ENCODE results near the gene SETBP1. TPM values are rescaled to one million over a fixed set of nuclear protein-coding genes. Genes with fewer than 3 reads are reported as not detected.

SETBP1 gene
- total RNA-seq, 3 donors from 2014 or later: 15.0 to 97.2 (median 17.8) TPM

- Histone ChIP-seq H3K4me1 (ENCODE audit: low read depth) (peaks cover 19% of the 10 kb centered on the region), H3K36me3 (ENCODE audit: low read depth) (no peaks in the 10 kb centered on the region), H3K4me3 (no peak overlapping the region), H3K9me3 (no peaks in the 10 kb centered on the region)
- TF ChIP-seq, protein P1, sequence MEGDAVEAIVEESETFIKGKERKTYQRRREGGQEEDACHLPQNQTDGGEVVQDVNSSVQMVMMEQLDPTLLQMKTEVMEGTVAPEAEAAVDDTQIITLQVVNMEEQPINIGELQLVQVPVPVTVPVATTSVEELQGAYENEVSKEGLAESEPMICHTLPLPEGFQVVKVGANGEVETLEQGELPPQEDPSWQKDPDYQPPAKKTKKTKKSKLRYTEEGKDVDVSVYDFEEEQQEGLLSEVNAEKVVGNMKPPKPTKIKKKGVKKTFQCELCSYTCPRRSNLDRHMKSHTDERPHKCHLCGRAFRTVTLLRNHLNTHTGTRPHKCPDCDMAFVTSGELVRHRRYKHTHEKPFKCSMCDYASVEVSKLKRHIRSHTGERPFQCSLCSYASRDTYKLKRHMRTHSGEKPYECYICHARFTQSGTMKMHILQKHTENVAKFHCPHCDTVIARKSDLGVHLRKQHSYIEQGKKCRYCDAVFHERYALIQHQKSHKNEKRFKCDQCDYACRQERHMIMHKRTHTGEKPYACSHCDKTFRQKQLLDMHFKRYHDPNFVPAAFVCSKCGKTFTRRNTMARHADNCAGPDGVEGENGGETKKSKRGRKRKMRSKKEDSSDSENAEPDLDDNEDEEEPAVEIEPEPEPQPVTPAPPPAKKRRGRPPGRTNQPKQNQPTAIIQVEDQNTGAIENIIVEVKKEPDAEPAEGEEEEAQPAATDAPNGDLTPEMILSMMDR (IDR thresholded peaks at IDR 0.05): no peak
- ATAC-seq: no peak
- no peak for DNase-seq
- intact Hi-C loops (cut with DNase I, micrococcal nuclease): no loop called here
These were observed 51.9 kb downstream of the SETBP1 start for GRCh38 chr18:44732599-44732998.

GRCh38 chr18:44733069-44733753 lies 52.5 kb downstream of the SETBP1 start:
- no peaks in the 10 kb centered on the region for H3K9me3 ChIP-seq
- TF ChIP-seq, protein P1 (IDR thresholded peaks at IDR 0.05): no peak
- no peaks in the 10 kb centered on the region for H3K36me3 ChIP-seq (ENCODE audit: low read depth)
- intact Hi-C loops (cut with DNase I, micrococcal nuclease): no loop called here
- ATAC-seq: peak; percentile 29
- H3K4me1 ChIP-seq (ENCODE audit: low read depth): peaks cover 19% of the 10 kb centered on the region
- no peak overlapping the region for H3K4me3 ChIP-seq
- DNase-seq: no peak

DNA sequence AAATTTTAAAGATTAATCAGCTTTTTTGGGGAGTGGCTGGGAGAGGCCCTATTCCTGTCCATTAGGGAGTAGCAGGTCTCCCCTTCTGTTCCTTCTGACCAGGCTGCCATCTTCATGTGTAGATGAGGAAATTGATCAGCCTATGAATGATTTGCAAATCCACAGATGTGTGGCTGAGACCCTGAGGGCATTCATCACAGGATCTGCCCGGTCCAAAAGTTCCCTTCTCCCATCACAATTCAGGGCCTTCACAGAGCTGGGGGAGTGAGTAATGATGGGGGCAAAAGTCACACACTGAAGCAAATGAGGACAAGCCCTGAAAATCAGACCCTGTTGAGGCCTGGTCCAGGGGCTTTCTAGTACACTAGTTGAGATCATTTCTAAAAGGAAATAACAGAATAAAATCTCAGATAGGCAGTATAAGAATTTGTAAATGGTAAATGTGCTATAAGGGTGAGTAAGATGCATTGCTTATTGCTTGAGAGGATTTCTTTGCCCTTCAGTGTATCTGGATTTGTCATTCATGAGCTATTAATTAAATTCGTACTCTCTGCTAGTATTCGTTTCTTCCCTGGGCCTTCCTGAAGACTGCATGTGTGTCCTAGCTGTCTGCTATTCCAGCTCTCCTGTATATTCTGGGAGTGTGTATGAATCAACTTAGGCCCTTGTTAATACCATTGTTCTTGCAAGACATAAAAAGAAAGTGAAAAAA lies 53.2 kb downstream of the SETBP1 start:
- TF ChIP-seq, protein P1 (IDR thresholded peaks at IDR 0.05): no peak
- no peak for ATAC-seq

DNA sequence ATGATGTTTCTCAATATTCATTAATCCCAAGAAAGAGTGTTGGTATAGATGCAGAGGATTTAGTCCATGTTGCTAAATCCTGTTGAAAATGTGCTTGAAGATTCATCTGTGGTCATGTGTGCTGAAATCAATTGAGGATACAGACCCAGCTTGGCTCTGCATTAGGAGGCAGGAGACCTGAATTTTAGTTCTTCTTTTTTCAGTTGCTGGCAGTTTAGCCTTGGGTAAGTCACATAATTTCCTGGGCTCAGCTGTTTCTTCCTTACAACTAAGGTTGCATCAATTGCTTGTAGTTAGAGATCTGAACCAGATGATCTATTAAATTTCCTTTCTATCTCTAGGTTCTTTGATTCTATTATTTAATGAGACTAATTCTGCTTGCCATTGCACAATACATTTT lies 54.4 kb downstream of the SETBP1 start:
- peaks cover 13% of the 10 kb centered on the region for H3K4me1 ChIP-seq (ENCODE audit: low read depth)
- no peak for ATAC-seq
- intact Hi-C loops (cut with DNase I, micrococcal nuclease): no loop called here
- no peaks in the 10 kb centered on the region for H3K36me3 ChIP-seq (ENCODE audit: low read depth)
- DNase-seq: no peak
- no peak overlapping the region for H3K4me3 ChIP-seq
- TF ChIP-seq, protein P1 (IDR thresholded peaks at IDR 0.05): no peak
- no peaks in the 10 kb centered on the region for H3K9me3 ChIP-seq

More for the DNA sequence above, 53.2 kb downstream of the SETBP1 start:
- Histone ChIP-seq H3K9me3 (no peaks in the 10 kb centered on the region), H3K36me3 (ENCODE audit: low read depth) (no peaks in the 10 kb centered on the region), H3K4me3 (no peak overlapping the region), H3K4me1 (ENCODE audit: low read depth) (peaks cover 19% of the 10 kb centered on the region)
- intact Hi-C loops (cut with DNase I, micrococcal nuclease): no loop called here
- no peak for DNase-seq

GRCh38 chr18:44736664-44737380 lies 56.1 kb downstream of the SETBP1 start:
- no peak for ATAC-seq
- H3K4me1 ChIP-seq (ENCODE audit: low read depth): peaks cover 2% of the 10 kb centered on the region
- no peak for DNase-seq
- intact Hi-C loops (cut with DNase I, micrococcal nuclease): no loop called here
- H3K4me3 ChIP-seq: no peak overlapping the region
- no peaks in the 10 kb centered on the region for H3K36me3 ChIP-seq (ENCODE audit: low read depth)
- no peaks in the 10 kb centered on the region for H3K9me3 ChIP-seq
- TF ChIP-seq, protein P1 (IDR thresholded peaks at IDR 0.05): no peak

Data from mucosa of descending colon (tissue), 3 donors.